ENCODE measurements around the gene ZNF529.
"Not testable (repeated sequence)": the region's sequence is repeated elsewhere in the genome, so short reads cannot be mapped to it uniquely, and the experiment has no call there.

ZNF529 gene

GRCh38 chr19:36573020-36573894 is at the start of gene ZNF529:
TSS of gene ZNF529 (minus strand) at chr19:36573292. CDS start at chr19:36572346, 946 bp downstream.
- DNase-seq = peak; percentile 72

- no peak for DNase-seq
Measured at GRCh38 chr19:36605877-36606478, 32.9 kb upstream of the ZNF529 start.

GRCh38 chr19:36605101-36605876 is 32.2 kb upstream of the ZNF529 start, which contains the start of gene ZNF382:
TSS of gene ZNF382 (plus strand) at chr19:36605313. CDS start at chr19:36609915, 4,602 bp downstream.
- DNase-seq = peak; percentile 82

- peak; percentile 82 for DNase-seq
Measured at GRCh38 chr19:36604656-36605100, 31.6 kb upstream of the ZNF529 start.

GRCh38 chr19:36602681-36603080 is 29.6 kb upstream of the ZNF529 start:
- not testable (repeated sequence) for DNase-seq

- DNase-seq = no peak
Measured at GRCh38 chr19:36579255-36579654, 6.2 kb upstream of the ZNF529 start.

- DNase-seq = no peak
Measured at GRCh38 chr19:36577271-36577996, 4.3 kb upstream of the ZNF529 start.

GRCh38 chr19:36574741-36575140 is 1.6 kb upstream of the ZNF529 start:
- no peak for DNase-seq

GRCh38 chr19:36573895-36574720 is 1.0 kb upstream of the ZNF529 start:
- DNase-seq = no peak

- no peak for DNase-seq
Measured at GRCh38 chr19:36572593-36573019, 486 bp downstream of the ZNF529 start.

- DNase-seq = no peak
Measured at GRCh38 chr19:36564391-36564790, 8.7 kb downstream of the ZNF529 start.

GRCh38 chr19:36547001-36547732 is 25.9 kb downstream of the ZNF529 start:
- DNase-seq = no peak

- no peak for DNase-seq
Measured at GRCh38 chr19:36528921-36529518, 44.1 kb downstream of the ZNF529 start.

GRCh38 chr19:36528194-36528920 is 44.7 kb downstream of the ZNF529 start, which contains the start of gene ZNF260:
TSS of gene ZNF260 (minus strand) at chr19:36528271. CDS start at chr19:36515238, 13,033 bp downstream.
- peak; percentile 85 for DNase-seq

- DNase-seq = no peak
Measured at GRCh38 chr19:36527873-36528193, 45.3 kb downstream of the ZNF529 start.

GRCh38 chr19:36527341-36527740 is 45.8 kb downstream of the ZNF529 start:
- no peak for DNase-seq

- DNase-seq = no peak
Measured at GRCh38 chr19:36526581-36526980, 46.5 kb downstream of the ZNF529 start.

- DNase-seq = no peak
Measured at GRCh38 chr19:36524617-36525016, 48.5 kb downstream of the ZNF529 start.

- no peak for DNase-seq
Measured at GRCh38 chr19:36514012-36514612, 59.0 kb downstream of the ZNF529 start.

Measured in activated CD4-positive, alpha-beta T cell treated with anti-CD3 and anti-CD28 coated beads for 1 hour (primary cell).